OCI-LY7 (cell line): ENCODE results near the gene C1orf35. TPM values are rescaled to one million over a fixed set of nuclear protein-coding genes. Genes with fewer than 3 reads are reported as not detected.
"Not testable (repeated sequence)": the region's sequence is repeated elsewhere in the genome, so short reads cannot be mapped to it uniquely, and the experiment has no call there.

Experiments used
- BruUV-seq: library from RNA; stranded (reverse); fragments of 400-500 nt; replicated peaks from 2 replicates; lab custom pipeline; 2021; lab: Mats Ljungman, UMichigan
- CTCF ChIA-PET: fragments of 300-600 bp; sonication (Branson Sonifier 250); formaldehyde crosslinking; loops from one replicate; lab custom pipeline; 2022; ENCODE audit warnings: antibody characterized with exemption; ENCODE audit not compliant: unreplicated experiment; lab: Charles Lee
- POLR2A ChIA-PET: fragments of 300-600 bp; sonication (Branson Sonifier 250); formaldehyde crosslinking; loops from one replicate; lab custom pipeline; 2022; ENCODE audit warnings: antibody characterized with exemption; lab: Charles Lee
- DNase-seq: peaks from one replicate; pipeline ENCODE4 v3.0.0-alpha.2; 2015; ENCODE audit warnings: low spot score
- H2AFZ ChIP-seq: fragments of 200-600 bp; sonication (generic), shearing (Covaris generic); 2 replicates; pipeline ENCODE4 v1.6.1; 2014; ENCODE audit warnings: mild to moderate bottlenecking, antibody characterized with exemption, low read length, moderate library complexity
- H3K27ac ChIP-seq: fragments of 200-600 bp; sonication (generic); 2 replicates; pipeline ENCODE4 v1.5.1; 2014; ENCODE audit warnings: mixed run types, low read depth, mild to moderate bottlenecking, moderate library complexity, low read length, inconsistent platforms; ENCODE audit not compliant: poor library complexity, severe bottlenecking
- H3K36me3 ChIP-seq: fragments of 200-600 bp; sonication (generic); 2 replicates; pipeline ENCODE4 v1.6.1; 2014; ENCODE audit warnings: mild to moderate bottlenecking, antibody characterized with exemption, low read length, moderate library complexity, mixed read lengths; ENCODE audit not compliant: insufficient read depth
- H3K4me1 ChIP-seq: fragments of 200-600 bp; sonication (generic); 2 replicates; pipeline ENCODE4 v1.5.1; 2014; ENCODE audit warnings: mild to moderate bottlenecking, low read length; ENCODE audit not compliant: insufficient read depth, poor library complexity, severe bottlenecking
- H3K4me2 ChIP-seq: fragments of 200-600 bp; sonication (generic); 2 replicates; pipeline ENCODE4 v1.6.1; 2014; ENCODE audit warnings: mild to moderate bottlenecking, low read length
- H3K4me3 ChIP-seq: fragments of 200-600 bp; sonication (generic); 2 replicates; pipeline ENCODE4 v1.5.1; 2014; ENCODE audit warnings: mild to moderate bottlenecking, low read depth, low read length; ENCODE audit not compliant: poor library complexity, severe bottlenecking
- H3K79me2 ChIP-seq: fragments of 200-600 bp; sonication (generic); 2 replicates; pipeline ENCODE4 v1.6.1; 2016; ENCODE audit warnings: low read depth, mild to moderate bottlenecking, low read length, moderate library complexity, mixed read lengths; ENCODE audit not compliant: insufficient read depth
- H3K9me2 ChIP-seq: fragments of 200-600 bp; sonication (generic); 2 replicates; pipeline ENCODE4 v1.6.1; 2016; ENCODE audit warnings: mild to moderate bottlenecking, low read length, mixed read lengths; ENCODE audit not compliant: insufficient read depth
- H3K9me3 ChIP-seq: fragments of 200-600 bp; sonication (generic); 2 replicates; pipeline ENCODE4 v1.6.1; 2014; ENCODE audit warnings: mild to moderate bottlenecking, mixed run types, low read length, mixed read lengths
- H4K20me1 ChIP-seq: fragments of 200-600 bp; sonication (generic); 2 replicates; pipeline ENCODE4 v1.6.1; 2014; ENCODE audit warnings: mild to moderate bottlenecking, antibody characterized with exemption, low read length, moderate library complexity, mixed read lengths; ENCODE audit not compliant: insufficient read depth
- CTCF ChIP-seq: fragments of 200-600 bp; sonication (generic); conservative IDR thresholded peaks from 2 replicates; pipeline ENCODE4 v1.5.1; 2014; ENCODE audit warnings: mild to moderate bottlenecking, antibody characterized with exemption, low read length, moderate library complexity, mixed read lengths
- EZH2phosphoT487 ChIP-seq: fragments of 200-600 bp; sonication (generic); IDR thresholded peaks from 2 replicates; pipeline ENCODE4 v1.6.1; 2018; ENCODE audit warnings: low read depth, borderline replicate concordance, mild to moderate bottlenecking, mixed run types, antibody characterized with exemption, low read length, moderate library complexity, mixed read lengths
- intact Hi-C: fragments of 100-400 bp; cut with micrococcal nuclease; formaldehyde crosslinking; loops from one replicate; pipeline ENCODE4 v1.10.0; 2022; ENCODE audit not compliant: unreplicated experiment
- total RNA-seq, 2 experiments: library from RNA; depleted of rRNA in 1 of 2; stranded (reverse); fragments of >200 nt in 1 of 2; shearing (Covaris generic) in 1 of 2; gene quantifications; 2 replicates each; pipeline ENCODE4 v1.2.3, GENCODE V29; 2014 to 2022

Gene C1orf35
- total RNA-seq, 2 experiments from 2014 or later = 30.7 to 33.3 TPM

DNA sequence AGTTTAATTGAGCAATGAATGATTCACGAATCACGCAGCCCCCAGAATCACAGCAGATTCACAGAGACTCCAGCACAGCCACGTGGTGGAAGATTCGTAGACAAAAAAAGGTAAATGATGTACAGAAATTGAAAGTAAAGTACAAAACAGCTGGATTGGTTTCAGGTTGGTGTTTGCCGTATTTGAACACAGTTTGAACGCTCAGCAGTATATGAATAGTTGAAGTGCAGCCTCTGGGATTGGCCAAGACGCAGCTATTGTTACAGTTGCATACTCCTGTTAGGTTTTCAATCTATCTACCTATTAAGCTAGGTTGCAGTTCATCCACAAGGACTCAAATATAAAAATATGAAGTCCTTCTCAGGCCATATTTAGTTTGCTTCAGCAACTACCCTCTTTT is 9.0 kb upstream of the C1orf35 start:
- no peak overlapping the region for H3K27ac ChIP-seq
- POLR2A ChIA-PET = interaction anchor here (1.2 to 2.0 kb wide), 3 partner anchors 9 to 55 kb away, joined by 3 to 7 read pairs (median 6); no protein-coding TSS in a partner anchor
- no peaks in the 10 kb centered on the region; the same call in 1 of the 2 replicates for H3K36me3 ChIP-seq
- intact Hi-C loops = no loop called here
- no peak overlapping the region for H2AFZ ChIP-seq
- H3K9me3 ChIP-seq = no peaks in the 10 kb centered on the region
- no peak overlapping the region for H3K4me3 ChIP-seq
- no peaks in the 10 kb centered on the region for H4K20me1 ChIP-seq
- peaks cover 14% of the 10 kb centered on the region for H3K4me1 ChIP-seq
- BruUV-seq = no TSS peak
- TF ChIP-seq EZH2phosphoT487 (no peak), CTCF (no peak)
- CTCF ChIA-PET = interaction anchor here (0.8 kb wide), 1 partner anchor 18 kb away, joined by 3 read pairs; no protein-coding TSS in a partner anchor
- peaks cover 8% of the 10 kb centered on the region for H3K79me2 ChIP-seq
- DNase-seq = no peak
- no peaks in the 10 kb centered on the region for H3K9me2 ChIP-seq
- H3K4me2 ChIP-seq = no peak overlapping the region

GRCh38 chr1:228111315-228111714 is 8.2 kb upstream of the C1orf35 start:
- H3K79me2 ChIP-seq, H3K27ac ChIP-seq, H3K9me3 ChIP-seq, CTCF ChIA-PET, H4K20me1 ChIP-seq, BruUV-seq, DNase-seq, H3K4me2 ChIP-seq, intact Hi-C loops, H3K4me3 ChIP-seq, H3K36me3 ChIP-seq, H3K9me2 ChIP-seq, H2AFZ ChIP-seq: not testable (repeated sequence)
- peaks cover 14% of the 10 kb centered on the region for H3K4me1 ChIP-seq
- POLR2A ChIA-PET = interaction anchor here (2.0 kb wide), 1 partner anchor 10 kb away, joined by 6 read pairs; no protein-coding TSS in a partner anchor

DNA sequence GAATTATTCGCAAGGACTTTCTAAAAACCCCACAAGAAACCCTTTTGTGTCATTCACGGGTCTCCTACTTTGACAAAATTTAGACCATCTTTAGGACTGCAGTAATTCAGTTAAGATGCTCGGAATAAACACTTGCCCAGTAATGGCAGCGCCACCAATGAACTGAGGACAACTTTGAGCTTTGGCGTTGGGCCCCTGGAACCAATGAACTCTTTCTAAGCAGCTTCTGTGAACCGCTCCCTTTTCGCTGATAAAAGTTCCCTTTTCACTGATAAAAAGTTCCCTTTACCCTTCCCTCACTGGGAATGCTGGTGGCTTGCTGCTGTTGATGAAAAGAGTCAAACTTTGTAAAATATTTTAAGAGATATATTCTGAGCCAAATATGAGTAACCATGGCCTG is 7.4 kb upstream of the C1orf35 start:
- Histone ChIP-seq H3K27ac (no peak overlapping the region), H2AFZ (no peak overlapping the region), H3K4me3 (no peak overlapping the region), H4K20me1 (no peaks in the 10 kb centered on the region), H3K9me3 (no peaks in the 10 kb centered on the region), H3K9me2 (no peaks in the 10 kb centered on the region), H3K4me2 (no peak overlapping the region), H3K36me3 (peaks cover 10% of the 10 kb centered on the region; the same call in 1 of the 2 replicates), H3K79me2 (peaks cover 8% of the 10 kb centered on the region), H3K4me1 (peaks cover 14% of the 10 kb centered on the region)
- intact Hi-C loops = no loop called here
- TF ChIP-seq CTCF (no peak), EZH2phosphoT487 (no peak)
- no TSS peak for BruUV-seq
- ChIA-PET POLR2A (interaction anchor here (1.1 kb wide), 1 partner anchor 8 kb away, joined by 3 read pairs; no protein-coding TSS in a partner anchor), CTCF (no interaction called here)
- no peak for DNase-seq
